GM21526 (cell line): Measurements from ENCODE around the gene STK32B.
"Not testable (repeated sequence)": the region's sequence is repeated elsewhere in the genome, so short reads cannot be mapped to it uniquely, and the experiment has no call there.

Experiments
- ATAC-seq: cut with Tn5 transposase; IDR thresholded peaks from one replicate; pipeline ENCODE4 v1.9.1; 2021; ENCODE audit warnings: moderate library complexity; ENCODE audit not compliant: unreplicated experiment, low FRiP score

The STK32B gene

DNA sequence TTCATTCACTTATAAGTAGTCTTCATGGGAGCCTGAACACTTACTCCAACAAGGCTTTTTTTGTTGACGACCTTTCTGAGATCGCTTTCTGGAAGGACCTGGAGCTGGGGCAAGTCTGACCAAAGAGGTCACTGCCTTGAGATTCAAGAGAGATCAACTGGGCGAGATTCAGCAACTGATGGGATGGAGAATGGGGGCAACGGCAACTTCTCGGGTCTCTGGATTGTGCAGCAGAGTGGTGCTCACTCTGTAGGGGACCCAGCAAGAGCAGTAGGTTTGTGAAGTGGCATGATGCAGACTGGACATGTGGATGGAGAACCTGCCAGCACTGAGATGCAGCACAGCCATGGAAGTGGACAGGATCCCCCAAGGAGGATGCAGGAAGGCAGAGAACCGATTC, 369.0 kb downstream of the STK32B start:
- ATAC-seq: no peak

DNA sequence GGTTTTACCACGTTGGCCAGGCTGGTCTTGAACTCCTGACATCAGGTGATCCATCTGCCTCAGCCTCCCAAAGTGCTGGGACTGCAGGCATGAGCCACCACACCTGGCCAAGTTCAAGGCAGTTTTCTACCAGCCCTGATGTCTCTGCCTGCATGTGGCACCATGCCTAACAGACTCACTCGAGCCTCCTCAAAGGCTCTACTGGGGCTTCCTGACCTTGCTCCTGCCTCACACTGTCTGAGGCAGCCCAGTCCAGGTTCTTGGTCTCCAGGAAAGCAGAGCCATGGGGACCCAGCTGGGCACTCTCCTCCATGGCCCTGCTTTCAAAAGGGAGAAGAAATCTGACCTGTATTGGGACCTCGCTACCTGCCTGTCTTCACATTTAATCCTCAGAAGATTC, 370.1 kb downstream of the STK32B start:
- no peak for ATAC-seq

DNA sequence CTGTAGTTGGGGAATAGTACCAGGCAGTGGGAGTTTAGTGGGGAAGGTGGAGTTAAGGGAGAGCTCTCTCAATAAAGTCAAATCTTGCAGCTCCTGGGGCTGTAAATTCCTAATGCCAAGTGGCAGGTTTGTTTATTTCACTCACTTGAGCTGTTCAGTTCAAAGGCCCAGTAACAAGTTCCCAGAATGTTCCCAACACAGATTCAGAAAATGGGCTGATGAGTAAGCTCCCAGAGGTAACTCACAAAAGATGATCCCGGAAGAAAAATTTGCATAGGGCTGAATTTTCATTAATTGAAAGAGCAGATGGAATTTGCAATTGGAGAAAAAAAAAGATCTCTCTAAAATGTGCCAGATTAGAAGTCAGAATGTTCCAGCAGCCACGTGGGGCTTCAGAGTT, 370.9 kb downstream of the STK32B start:
- ATAC-seq: no peak

DNA sequence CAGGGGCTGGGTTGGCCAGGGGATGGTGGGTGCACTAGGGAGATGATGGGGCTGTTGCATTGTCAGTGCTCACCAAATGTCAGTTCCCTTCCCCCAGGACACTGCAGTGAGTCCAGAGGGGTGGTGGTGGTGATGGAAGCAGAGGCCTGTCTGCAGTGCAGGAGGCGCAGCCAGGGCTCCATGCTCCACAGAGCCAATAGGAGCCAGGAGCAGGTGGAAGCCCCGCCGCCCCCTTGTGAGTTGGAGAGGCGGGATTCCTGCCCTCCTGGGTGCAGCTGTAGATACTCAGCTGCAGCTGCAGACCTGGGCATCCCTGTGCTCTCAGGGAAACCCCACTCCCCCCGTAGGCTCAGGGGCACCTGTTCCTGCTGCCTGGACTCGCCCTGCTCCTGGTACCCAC, 372.4 kb downstream of the STK32B start:
- ATAC-seq: no peak

DNA sequence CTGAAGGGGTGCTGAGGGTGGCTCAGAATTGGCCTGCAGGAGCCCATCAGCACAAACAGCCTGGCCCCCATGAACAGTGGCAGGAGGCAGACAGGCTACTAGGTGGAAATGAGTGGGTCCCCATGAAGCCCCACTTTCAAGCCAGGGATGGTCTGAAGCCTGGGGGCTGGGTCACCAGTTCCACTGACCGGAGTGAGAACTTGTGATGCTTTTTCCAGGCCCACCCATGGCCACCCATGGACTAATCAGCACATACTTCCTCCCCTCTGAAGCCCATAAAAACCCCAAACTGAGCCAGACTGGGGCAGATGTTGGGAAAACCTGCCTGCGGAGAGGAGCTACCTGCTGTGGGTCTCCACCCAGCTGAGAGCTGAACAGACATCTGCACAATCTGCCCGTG, 372.9 kb downstream of the STK32B start:
- ATAC-seq: no peak

DNA sequence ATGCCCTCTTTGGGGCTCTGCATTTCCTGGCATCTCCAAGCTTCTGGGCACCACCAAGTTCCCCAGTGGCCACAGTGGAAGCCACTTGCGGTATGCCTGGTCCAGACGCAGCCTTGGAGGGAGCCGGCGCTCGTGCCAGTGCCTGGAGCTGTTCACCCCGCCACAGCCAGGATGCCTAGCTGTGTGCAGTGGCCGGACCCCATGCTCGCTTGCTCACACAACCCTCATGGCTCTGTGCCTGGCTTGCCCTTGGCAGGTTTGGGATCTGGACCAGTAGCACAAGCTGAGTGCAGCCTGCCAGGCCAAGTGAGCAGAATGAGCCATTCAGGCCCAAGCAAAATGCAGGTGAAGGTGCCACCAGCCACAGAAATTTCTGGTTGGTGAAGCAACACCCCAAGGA, 373.6 kb downstream of the STK32B start:
- ATAC-seq: no peak

DNA sequence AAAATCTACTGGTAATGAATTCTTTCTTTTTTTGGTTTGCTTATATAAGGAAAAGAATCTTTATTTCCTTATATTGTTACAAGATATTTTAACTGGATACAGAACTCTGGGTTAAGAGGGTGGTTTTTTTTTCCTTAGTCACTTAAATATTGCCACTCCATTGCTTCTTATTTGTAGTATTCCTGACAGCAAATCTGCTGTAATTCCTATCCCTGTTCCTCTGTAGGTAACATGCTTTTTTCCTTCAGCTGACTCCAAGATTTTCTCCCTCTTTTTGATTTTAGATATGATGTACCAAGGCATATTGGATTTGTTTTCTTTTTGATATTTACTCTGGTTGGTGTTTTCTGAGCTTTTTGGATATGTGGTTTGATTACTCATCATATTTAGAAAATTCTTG, 378.5 kb downstream of the STK32B start:
- ATAC-seq: no peak

DNA sequence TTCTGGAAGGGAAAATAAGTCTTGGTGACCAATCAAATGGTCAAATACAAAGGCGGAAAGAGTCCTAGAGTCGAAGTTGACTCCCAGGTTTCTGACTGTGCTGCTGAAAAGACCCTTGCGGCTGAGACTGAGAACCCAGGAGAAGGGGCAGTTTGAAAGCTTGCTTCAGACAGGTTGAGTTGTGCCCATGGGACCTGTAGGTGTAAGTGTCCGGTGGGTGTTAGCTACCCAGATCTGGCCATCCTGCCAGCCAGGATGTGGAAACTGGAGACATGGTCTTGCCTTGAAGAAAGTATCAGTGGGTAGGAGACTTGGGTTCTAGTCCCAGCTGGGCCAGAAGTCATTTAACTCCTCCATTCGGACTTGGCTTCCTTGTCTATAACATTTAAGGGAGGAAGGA, 381.9 kb downstream of the STK32B start:
- no peak for ATAC-seq

DNA sequence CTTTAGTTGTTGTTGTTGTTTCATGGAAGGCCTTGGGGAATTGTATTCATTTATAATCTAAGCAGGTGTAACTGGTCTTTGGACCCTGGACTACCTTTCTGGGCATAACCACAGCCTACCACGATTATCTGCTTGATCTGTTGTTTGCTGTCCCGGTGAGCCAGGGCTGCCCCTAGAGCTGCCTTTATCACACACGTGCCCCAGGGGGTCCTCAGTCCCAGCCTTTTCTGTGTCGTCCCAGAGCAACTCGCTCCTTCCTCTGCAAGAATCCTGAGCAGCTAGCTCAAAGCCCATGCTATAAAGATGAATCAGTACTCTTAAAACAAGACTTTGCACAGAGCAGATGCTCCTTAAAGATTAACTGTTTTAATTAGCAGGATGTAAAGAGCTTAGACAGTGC, 383.9 kb downstream of the STK32B start:
- ATAC-seq: no peak

DNA sequence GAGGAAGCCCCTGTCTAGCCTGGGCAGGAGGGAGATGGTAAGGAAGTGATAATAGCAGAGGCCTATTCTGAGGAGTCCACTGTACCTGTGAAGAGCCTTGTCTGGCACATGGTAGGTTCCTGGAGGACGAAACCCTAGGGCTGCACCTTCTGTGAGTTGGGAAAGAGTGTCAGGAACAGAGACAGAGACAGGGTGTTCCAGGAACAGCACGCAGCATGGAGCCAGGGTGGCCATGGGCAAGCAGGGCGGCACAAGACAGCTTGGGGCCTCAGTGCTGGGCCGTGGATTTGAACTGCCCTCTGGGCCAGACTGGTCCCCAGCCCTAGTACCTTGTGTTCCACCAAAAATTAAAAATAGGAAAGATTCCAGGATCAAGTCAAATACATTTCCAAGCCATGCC, 384.5 kb downstream of the STK32B start:
- no peak for ATAC-seq

DNA sequence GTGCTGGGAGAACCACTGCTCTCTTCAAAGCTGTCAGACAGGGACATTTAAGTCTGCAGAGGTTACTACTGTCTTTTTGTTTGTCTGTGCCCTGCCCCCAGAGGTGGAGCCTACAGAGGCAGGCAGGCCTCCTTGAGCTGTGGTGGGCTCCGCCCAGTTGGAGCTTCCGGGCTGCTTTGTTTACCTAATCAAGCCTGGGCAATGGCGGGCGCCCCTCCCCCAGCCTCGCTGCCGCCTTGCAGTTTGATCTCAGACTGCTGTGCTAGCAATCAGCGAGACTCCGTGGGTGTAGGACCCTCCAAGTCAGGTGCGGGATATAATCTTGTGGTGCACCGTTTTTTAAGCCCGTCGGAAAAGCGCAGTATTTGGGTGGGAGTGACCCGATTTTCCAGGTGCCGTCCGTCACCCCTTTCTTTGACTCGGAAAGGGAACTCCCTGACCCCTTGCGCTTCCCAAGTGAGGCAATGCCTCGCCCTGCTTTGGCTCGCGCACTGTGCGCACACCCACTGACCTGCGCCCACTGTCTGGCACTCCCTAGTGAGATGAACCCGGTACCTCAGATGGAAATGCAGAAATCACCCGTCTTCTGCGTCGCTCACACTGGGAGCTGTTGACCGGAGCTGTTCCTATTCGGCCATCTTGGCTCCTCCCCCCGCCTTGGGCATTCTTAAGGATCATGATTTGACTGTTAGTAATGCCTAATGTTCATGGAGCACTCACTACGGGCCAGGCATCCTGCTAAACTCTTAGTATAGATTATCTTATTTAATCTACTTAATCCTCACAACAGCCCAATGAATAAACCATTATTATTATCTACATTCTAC, 392.9 kb downstream of the STK32B start:
- not testable (repeated sequence) for ATAC-seq

DNA sequence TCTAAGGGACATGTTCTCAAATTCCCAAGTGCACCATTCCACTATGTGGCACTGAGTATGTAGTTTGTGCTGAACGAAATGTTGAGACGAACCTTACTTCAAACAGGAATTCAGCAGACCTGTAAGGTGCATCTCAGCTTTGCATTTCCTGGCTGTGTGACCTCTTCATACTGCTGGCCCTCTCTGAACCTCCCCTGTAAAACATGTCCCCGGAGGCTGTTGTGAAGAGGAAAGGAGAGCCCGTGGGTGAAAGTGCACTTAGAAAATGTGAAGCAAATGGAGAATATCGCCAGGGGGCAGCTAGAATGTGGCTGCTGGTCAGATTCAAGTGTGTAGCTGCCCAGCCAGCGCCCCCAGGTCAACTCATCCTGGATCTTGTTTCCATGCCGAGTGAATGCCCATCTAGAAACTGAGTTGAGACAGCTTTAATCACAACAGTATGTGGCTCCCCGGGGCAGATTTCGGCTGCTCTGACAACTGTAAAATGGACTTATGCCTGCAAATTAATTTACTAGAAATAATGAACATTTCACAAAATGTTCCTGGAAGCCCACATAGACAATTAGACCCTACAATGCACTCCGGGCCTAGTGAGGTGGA, 393.7 kb downstream of the STK32B start:
- ATAC-seq: no peak

DNA sequence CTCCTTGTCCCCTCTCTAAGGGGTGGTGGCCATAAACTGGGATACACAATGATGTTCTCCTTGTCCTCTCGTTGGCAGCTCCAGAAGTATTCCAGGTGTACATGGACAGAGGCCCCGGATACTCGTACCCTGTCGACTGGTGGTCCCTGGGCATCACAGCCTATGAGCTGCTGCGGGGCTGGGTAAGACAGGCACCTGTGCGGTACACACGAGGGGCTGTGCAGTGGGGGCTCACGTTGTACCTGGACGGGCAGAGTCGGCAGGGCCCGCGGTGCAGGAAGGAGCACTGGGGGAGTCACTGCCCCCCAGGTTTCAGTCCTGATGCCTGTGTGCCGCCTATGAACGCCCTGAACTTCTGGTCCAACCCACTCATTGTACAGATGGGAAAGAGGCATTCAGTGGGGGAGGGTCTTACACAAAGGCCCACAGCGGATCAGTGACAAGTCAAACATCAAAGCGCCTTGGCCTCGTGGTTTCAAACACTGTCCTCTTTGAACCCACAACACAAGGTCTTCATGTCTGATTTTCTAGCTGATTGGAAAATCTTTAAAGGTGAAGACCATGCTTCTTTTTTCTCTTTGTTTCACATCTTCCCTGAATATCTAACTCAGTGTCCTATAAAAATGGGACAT, 395.4 kb downstream of the STK32B start:
- no peak for ATAC-seq

DNA sequence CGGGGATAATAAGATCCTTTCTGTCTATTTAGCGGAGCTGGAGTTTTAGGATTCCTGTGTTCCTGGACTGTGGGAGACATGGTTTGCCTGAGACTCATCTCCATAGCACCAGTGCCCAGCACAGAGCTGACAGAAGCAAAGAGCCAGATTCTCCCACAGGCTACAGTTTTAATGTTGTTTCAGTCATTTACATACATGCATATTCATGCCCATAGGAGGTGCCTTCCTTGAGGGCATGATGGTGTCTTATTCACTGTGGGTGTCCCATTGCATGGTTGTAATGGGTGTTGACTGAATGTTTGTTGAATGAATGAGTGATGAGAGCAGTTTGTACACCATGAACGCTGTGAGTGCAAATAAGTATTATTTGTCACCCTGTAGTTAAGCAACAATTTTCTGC, 396.5 kb downstream of the STK32B start:
- no peak for ATAC-seq

DNA sequence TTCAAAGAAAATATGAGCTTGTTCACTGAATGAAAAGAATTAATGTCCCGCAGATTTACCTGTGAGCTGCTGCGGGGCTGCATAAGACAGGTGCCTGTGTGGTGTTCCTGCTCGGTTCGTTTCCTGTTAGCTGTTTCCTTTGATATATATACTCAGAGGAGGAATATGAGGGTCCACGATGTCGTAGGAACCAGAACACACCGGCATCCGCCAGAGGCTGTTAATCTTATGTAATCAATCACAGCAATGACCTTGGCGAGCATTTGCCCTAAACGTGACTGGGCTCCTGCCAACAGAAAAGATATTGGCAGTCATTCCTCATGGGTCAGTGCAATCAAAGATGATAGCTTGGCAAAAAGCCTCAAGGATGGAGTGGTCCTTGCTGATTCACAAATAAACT, 396.9 kb downstream of the STK32B start:
- ATAC-seq: no peak

DNA sequence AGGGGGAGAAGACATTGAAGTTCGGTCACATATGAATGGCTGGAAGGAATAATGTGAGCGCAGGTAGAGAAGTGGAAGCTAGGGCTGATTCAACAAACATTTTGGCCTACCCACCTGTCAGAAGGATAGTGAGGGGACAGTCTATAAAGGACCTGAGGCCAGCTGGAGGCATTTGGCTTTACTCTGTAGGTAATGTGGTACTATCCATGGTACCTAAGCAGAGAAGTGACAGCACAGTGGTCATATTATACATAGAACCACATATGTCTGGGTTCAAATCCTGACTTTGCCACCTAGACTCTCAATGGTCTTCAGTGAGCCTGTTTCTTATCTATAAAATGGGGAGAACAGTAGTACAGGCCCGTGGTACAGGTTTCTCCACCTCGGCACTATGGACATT, 400.0 kb downstream of the STK32B start:
- ATAC-seq: no peak

DNA sequence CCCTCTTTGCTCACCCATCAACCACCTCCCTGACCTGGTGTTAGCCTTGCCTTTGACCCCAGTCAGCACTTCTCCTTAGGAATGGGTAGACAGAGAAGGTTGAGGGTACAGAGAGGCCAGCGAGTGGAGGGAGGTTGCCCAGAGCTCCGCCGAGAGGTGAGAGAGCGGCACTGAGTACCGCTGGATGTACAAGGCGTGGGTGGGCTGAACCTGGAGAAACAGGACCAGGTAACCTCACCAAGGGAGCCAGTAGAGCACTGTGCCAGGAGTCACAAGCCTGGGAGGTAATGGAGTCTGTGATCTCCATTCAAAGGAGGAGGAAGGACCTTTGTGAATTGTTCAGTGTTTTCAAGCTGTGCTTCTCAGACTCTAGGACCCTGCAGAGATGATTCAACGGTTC, 400.9 kb downstream of the STK32B start:
- ATAC-seq: no peak

DNA sequence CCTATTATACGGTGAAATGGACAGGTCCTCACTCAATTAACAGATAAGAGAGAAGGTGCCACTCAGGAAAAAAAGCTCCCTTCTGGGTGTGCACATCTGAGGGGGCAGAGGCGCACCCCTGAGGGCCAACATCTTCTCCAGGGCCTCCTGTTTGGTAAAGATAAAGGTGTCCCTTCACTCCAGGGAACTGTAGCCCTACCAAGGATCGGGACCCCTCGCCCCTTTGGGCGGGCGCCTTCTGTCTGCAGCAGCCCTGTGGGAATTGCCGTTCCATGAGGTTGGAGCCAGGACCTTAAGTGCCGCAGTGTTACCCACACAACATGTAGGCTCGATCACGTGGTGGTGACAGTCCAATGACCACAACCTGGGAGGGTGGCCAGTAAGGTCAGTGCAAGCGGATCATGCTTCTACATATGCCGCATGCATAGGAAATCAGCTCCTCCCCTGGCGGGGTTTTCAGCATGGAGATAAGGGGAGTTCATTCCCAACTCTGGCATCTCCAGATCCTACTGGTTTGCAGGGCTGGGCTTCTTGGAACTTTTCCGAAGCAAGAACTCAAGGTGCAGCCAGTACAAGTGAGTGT, 403.8 kb downstream of the STK32B start:
- ATAC-seq: no peak

DNA sequence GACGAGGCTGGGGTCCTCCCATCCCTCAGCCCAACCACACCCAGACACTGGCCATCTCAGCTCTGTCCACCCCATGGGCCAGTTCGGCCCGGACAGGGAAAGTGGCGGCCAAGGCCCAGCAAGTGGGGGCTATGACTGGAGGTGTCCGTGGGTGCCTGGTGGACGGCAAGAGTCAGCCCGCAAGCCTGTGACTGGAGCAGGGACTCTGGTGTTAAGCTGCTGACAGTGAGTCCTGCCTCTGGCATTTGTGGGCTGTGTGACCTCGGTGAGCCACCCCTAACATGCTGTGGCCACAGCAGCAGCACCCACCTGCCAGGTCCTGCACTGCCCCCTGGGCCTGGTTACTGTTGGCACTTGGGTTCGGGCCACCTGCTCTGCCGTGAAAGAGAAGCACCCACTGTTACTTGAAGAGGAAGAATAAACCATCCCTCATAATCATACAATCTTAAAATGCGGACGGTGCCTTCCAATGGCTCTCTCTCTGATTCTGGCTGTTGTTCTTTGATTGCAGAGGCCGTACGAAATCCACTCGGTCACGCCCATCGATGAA, 405.1 kb downstream of the STK32B start:
- no peak for ATAC-seq

DNA sequence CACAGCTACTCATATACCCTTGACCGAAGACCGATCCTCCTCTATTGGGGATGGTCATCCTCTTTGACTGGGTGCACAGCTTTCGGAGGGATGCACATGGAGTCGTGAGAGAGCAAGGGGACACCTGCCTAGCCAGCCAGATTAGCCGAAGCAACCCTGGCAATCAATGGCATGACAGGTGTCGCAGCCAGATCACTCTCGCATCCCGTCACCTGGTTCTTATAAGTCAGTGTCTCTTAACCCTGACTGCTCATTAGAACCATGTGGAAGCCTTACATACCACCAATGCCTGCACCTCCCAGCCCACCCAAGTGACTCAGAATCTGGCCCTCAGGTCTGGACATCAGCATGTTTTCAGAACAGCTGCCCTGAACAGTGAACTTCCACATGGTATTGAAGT, 407.4 kb downstream of the STK32B start:
- no peak for ATAC-seq

DNA sequence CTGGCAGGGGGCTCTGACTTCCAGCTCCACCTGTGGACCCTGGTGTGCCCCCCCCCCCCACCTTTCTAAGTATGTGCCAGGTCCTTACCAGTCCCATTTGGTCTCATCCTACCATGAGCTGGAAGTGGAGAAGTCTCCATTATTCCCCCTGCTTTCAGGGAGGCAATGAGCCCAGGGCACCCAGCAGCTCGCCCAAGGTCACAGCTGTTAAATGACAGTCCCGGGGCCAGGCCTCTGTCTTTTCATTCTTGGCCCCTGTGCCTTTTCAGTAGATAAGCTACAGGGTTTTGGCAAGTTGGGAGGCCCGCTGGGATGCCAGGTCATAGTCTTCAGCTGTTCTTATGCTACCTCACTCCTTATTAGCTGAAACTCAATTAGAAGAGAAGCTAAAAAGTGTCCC, 408.0 kb downstream of the STK32B start:
- no peak for ATAC-seq
